Measurements from ENCODE around the gene A1BG.

- TF ChIP-seq CTCF (tag by site-specific recombination; IDR thresholded peaks at IDR 0.05) (no peak), INSM2 (tag by site-specific recombination; IDR thresholded peaks at IDR 0.05) (no peak), ZFHX2 (tag by site-specific recombination; conservative IDR thresholded peaks at IDR 0.05) (no peak), KLF16 (tag by site-specific recombination; IDR thresholded peaks at IDR 0.05) (no peak), TRIM28 (IDR thresholded peaks at IDR 0.05; ENCODE audit: borderline replicate concordance, low read length) (no peak)
Measured at GRCh38 chr19:58385891-58386575, 32.7 kb upstream of the A1BG start.

All from HEK293 (cell line).